Adrenal gland (tissue), 5 donors: Measurements from ENCODE around the gene CDK6.

Experiments
- POLR2A ChIP-seq, 2 donors: fragments of 450-650 bp; IDR thresholded peaks; one replicate each; pipeline ENCODE4 v1.6.1; 2017; ENCODE audit warnings: antibody characterized with exemption in 2 of 2, mild to moderate bottlenecking in 2 of 2, moderate library complexity in 1 of 2
- TF ChIP-seq, protein P1 (sequence below), 6 experiments: fragments of 450-650 bp in 4 of 6; fragments of 200-600 bp in 2 of 6; sonication (generic) in 1 of 6; IDR thresholded peaks; 1 replicate in 5 of 6; 2 replicates in 1 of 6; pipeline versions ENCODE4 v1.5.1 to v1.8.0; 2016 to 2021; ENCODE audit warnings: antibody characterized with exemption in 6 of 6, mild to moderate bottlenecking in 2 of 6, moderate library complexity in 1 of 6
- donor health status: DM: no; HTN: no; CAD: no.

DNA sequence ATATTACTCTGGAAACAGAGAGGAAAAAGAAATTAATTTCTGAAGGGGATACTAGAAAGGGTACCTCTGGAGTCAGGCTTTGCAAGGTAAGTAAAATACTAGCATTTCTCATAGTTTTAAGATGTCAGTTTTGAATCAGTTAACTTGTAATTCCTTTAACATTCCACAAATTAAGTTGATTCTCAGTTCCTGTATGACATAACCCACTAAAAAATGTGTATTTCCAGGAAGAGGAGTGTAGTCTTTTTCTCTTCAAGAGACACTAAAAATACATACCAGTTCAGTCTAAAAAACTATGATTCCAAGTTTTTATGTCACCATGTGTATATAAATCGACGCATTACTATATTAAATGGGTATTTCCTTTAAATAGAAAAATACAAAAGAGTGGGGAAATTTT, 113.2 kb downstream of the CDK6 start:
- TF ChIP-seq POLR2A (IDR thresholded peaks at IDR 0.05) = no peak
- TF ChIP-seq, protein P1, sequence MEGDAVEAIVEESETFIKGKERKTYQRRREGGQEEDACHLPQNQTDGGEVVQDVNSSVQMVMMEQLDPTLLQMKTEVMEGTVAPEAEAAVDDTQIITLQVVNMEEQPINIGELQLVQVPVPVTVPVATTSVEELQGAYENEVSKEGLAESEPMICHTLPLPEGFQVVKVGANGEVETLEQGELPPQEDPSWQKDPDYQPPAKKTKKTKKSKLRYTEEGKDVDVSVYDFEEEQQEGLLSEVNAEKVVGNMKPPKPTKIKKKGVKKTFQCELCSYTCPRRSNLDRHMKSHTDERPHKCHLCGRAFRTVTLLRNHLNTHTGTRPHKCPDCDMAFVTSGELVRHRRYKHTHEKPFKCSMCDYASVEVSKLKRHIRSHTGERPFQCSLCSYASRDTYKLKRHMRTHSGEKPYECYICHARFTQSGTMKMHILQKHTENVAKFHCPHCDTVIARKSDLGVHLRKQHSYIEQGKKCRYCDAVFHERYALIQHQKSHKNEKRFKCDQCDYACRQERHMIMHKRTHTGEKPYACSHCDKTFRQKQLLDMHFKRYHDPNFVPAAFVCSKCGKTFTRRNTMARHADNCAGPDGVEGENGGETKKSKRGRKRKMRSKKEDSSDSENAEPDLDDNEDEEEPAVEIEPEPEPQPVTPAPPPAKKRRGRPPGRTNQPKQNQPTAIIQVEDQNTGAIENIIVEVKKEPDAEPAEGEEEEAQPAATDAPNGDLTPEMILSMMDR (IDR thresholded peaks at IDR 0.05) = no peak
